Esophagus squamous epithelium (tissue), 5 donors: Measurements from ENCODE around the gene SLC17A5. TPM values are rescaled to one million over a fixed set of nuclear protein-coding genes. Genes with fewer than 3 reads are reported as not detected.
"Not testable (repeated sequence)": the region's sequence is repeated elsewhere in the genome, so short reads cannot be mapped to it uniquely, and the experiment has no call there.

ENCODE experiments used
- DNase-seq: peaks from one replicate; lab custom pipeline; 2025; lab: John Stamatoyannopoulos, UW
- H3K27ac ChIP-seq, 4 donors: fragments of 200-600 bp; sonication (generic); one replicate each; pipeline ENCODE4 v1.5.1; 2016 to 2019; ENCODE audit warnings: mild to moderate bottlenecking in 1 of 4
- H3K27me3 ChIP-seq, 4 donors: fragments of 200-600 bp; sonication (generic); 1 replicate in 3 of 4; 2 replicates in 1 of 4; pipeline versions ENCODE4 v1.5.1 to v1.6.0; 2017 to 2021; ENCODE audit warnings: antibody characterized with exemption in 1 of 4
- H3K36me3 ChIP-seq, 3 donors: fragments of 200-600 bp; sonication (generic); one replicate each; pipeline ENCODE4 v1.5.1; 2016 to 2019
- H3K4me1 ChIP-seq, 3 donors: fragments of 200-600 bp; sonication (generic); one replicate each; pipeline ENCODE4 v1.5.1; 2017 to 2019
- H3K4me3 ChIP-seq, 4 donors: fragments of 200-600 bp; sonication (generic); 1 replicate in 3 of 4; 2 replicates in 1 of 4; pipeline ENCODE4 v1.5.1; 2016 to 2019; ENCODE audit warnings: mild to moderate bottlenecking in 2 of 4, moderate library complexity in 1 of 4
- H3K9me3 ChIP-seq, 3 donors: fragments of 200-600 bp; sonication (generic); one replicate each; pipeline ENCODE4 v1.5.1; 2016 to 2019
- CTCF ChIP-seq, 6 experiments: fragments of 450-650 bp in 4 of 6; fragments of 200-600 bp in 2 of 6; sonication (generic) in 2 of 6; IDR thresholded peaks; one replicate each; pipeline ENCODE4 v1.5.1; 2016 to 2019; ENCODE audit warnings: antibody characterized with exemption in 6 of 6, mild to moderate bottlenecking in 4 of 6, moderate library complexity in 4 of 6
- POLR2A ChIP-seq, 4 donors: fragments of 450-650 bp; IDR thresholded peaks; one replicate each; pipeline ENCODE4 v1.6.1; 2017; ENCODE audit warnings: antibody characterized with exemption in 4 of 4, mild to moderate bottlenecking in 4 of 4, moderate library complexity in 3 of 4
- WGBS, 2 donors: methylation state at CpG; one replicate each; pipeline ENCODE4 v1.1.5; 2018; 5-methylcytosine and 5-hydroxymethylcytosine counted together
- intact Hi-C: fragments of 100-400 bp; cut with DNase I; formaldehyde crosslinking; loops from one replicate; pipeline ENCODE4 v1.15.0; 2022
- total RNA-seq, 4 donors: library from RNA; depleted of rRNA; stranded (reverse); fragments of >200 nt; gene quantifications; one replicate each; pipeline ENCODE4 v1.1.0, GENCODE V29; 2016
- donor health status: DM: yes; HTN: yes; CAD: no.

SLC17A5 gene
- total RNA-seq, 4 donors from 2014 or later = 6.7 to 13.7 (median 9.9) TPM

- intact Hi-C loops = no loop called here
- H3K27ac ChIP-seq = peak overlapping the region in 2 of 4 donors; percentile 10 to 46
These were observed 87.9 kb downstream of the SLC17A5 start for GRCh38 chr6:73565767-73566485.

GRCh38 chr6:73564578-73565345, 89.0 kb downstream of the SLC17A5 start:
- TF ChIP-seq CTCF (IDR thresholded peaks at IDR 0.05) (no peak), POLR2A (IDR thresholded peaks at IDR 0.05) (no peak)
- H3K27me3 ChIP-seq = no peaks in the 10 kb centered on the region
- no peak overlapping the region for H3K4me3 ChIP-seq
- no peak for DNase-seq
- H3K36me3 ChIP-seq = no peaks in the 10 kb centered on the region
- intact Hi-C loops = no loop called here
- H3K27ac ChIP-seq = no peak overlapping the region
- peaks cover 0 to 16% (median 5%) of the 10 kb centered on the region in 3 donors for H3K4me1 ChIP-seq
- WGBS, 2 donors = 90 to 92% methylated on average over 17 of the region's 17 CpGs
- no peaks in the 10 kb centered on the region for H3K9me3 ChIP-seq

More at GRCh38 chr6:73565767-73566485, 87.9 kb downstream of the SLC17A5 start:
- Histone ChIP-seq H3K4me1 (peaks cover 0 to 14% (median 5%) of the 10 kb centered on the region in 3 donors), H3K27me3 (no peaks in the 10 kb centered on the region), H3K4me3 (no peak overlapping the region), H3K9me3 (no peaks in the 10 kb centered on the region), H3K36me3 (no peaks in the 10 kb centered on the region)
- WGBS, 2 donors = 89 to 94% methylated on average over 11 of the region's 11 CpGs
- no peak for DNase-seq
- TF ChIP-seq CTCF (IDR thresholded peaks at IDR 0.05) (no peak), POLR2A (IDR thresholded peaks at IDR 0.05) (no peak)

- H3K4me1 ChIP-seq = peaks cover 0 to 16% (median 5%) of the 10 kb centered on the region in 3 donors
- no peak for DNase-seq
- intact Hi-C loops = no loop called here
- no peaks in the 10 kb centered on the region for H3K27me3 ChIP-seq
- no peak overlapping the region for H3K4me3 ChIP-seq
- no peak for TF ChIP-seq CTCF (IDR thresholded peaks at IDR 0.05)
- no peak for TF ChIP-seq POLR2A (IDR thresholded peaks at IDR 0.05)
- no peaks in the 10 kb centered on the region for H3K9me3 ChIP-seq
- WGBS, 2 donors = 80 to 83% methylated on average over 2 of the region's 2 CpGs
- H3K27ac ChIP-seq = no peak overlapping the region
- no peaks in the 10 kb centered on the region for H3K36me3 ChIP-seq
These were observed 91.2 kb downstream of the SLC17A5 start for GRCh38 chr6:73562558-73562957.

- TF ChIP-seq POLR2A (IDR thresholded peaks at IDR 0.05) = no peak
- Histone ChIP-seq H3K4me3 (no peak overlapping the region), H3K27me3 (no peaks in the 10 kb centered on the region), H3K4me1 (peaks cover 0 to 7% (median 0%) of the 10 kb centered on the region in 3 donors), H3K27ac (peak overlapping the region in 1 of 4 donors; percentile 25), H3K36me3 (no peaks in the 10 kb centered on the region), H3K9me3 (no peaks in the 10 kb centered on the region)
- intact Hi-C loops = no loop called here
- no peak for DNase-seq
- 67 to 69% methylated on average over 9 of the region's 9 CpGs for WGBS, 2 donors
These were observed 92.9 kb downstream of the SLC17A5 start for GRCh38 chr6:73560853-73561407.

GRCh38 chr6:73560182-73560732, 93.5 kb downstream of the SLC17A5 start:
- H3K9me3 ChIP-seq = no peaks in the 10 kb centered on the region
- TF ChIP-seq CTCF (IDR thresholded peaks at IDR 0.05) (no peak), POLR2A (IDR thresholded peaks at IDR 0.05) (no peak)
- intact Hi-C loops = no loop called here
- no peak overlapping the region for H3K4me3 ChIP-seq
- DNase-seq = no peak
- peaks cover 0 to 7% (median 0%) of the 10 kb centered on the region in 3 donors for H3K4me1 ChIP-seq
- H3K36me3 ChIP-seq = no peaks in the 10 kb centered on the region
- no peak overlapping the region for H3K27ac ChIP-seq
- no peaks in the 10 kb centered on the region for H3K27me3 ChIP-seq
- 52 to 56% methylated on average over 5 to 8 of the region's 8 CpGs for WGBS, 2 donors

- 92 to 100% methylated on average over 8 to 12 of the region's 12 CpGs for WGBS, 2 donors
- H3K9me3 ChIP-seq, H3K27ac ChIP-seq, H3K4me3 ChIP-seq, DNase-seq, intact Hi-C loops, H3K4me1 ChIP-seq, H3K27me3 ChIP-seq, H3K36me3 ChIP-seq: not testable (repeated sequence)
These were observed 94.4 kb downstream of the SLC17A5 start for GRCh38 chr6:73559399-73559794.
